Urinary bladder (tissue), 4 donors: Measurements from ENCODE around the gene ZDHHC3. TPM values are rescaled to one million over a fixed set of nuclear protein-coding genes. Genes with fewer than 3 reads are reported as not detected.
A peak's percentile ranks its signal among the peaks of the same experiment; 100 is the strongest.

Experiments
- DNase-seq: peaks from one replicate; pipeline ENCODE4 v3.0.0-alpha.2; 2015; ENCODE audit errors: extremely low spot score
- H3K27ac ChIP-seq: one replicate; pipeline ENCODE4 v1.5.1; 2013; ENCODE audit warnings: low read depth, mild to moderate bottlenecking, moderate library complexity
- H3K36me3 ChIP-seq: one replicate; pipeline ENCODE4 v1.6.1; 2013; ENCODE audit warnings: mild to moderate bottlenecking, moderate library complexity; ENCODE audit not compliant: insufficient read depth
- H3K4me1 ChIP-seq: one replicate; pipeline ENCODE4 v1.6.1; 2013; ENCODE audit warnings: mild to moderate bottlenecking, moderate library complexity; ENCODE audit not compliant: insufficient read depth
- H3K4me3 ChIP-seq: one replicate; pipeline ENCODE4 v1.5.1; 2013; ENCODE audit warnings: low read depth, low read length
- WGBS: extraction: QIAGEN DNeasy Blood & Tissue Kit; methylation state at CpG from one replicate; pipeline ENCODE4 v1.1.7; 2013; 5-methylcytosine and 5-hydroxymethylcytosine counted together
- polyA plus RNA-seq: library from polyadenylated mRNA; stranded (reverse); fragments of 200-250 nt; gene quantifications from one replicate; pipeline ENCODE4 v1.2.3, GENCODE V29; 2013
- total RNA-seq: library from RNA; depleted of rRNA; stranded (reverse); fragments of >200 nt; gene quantifications from one replicate; pipeline ENCODE4 v1.2.3, GENCODE V29; 2014
- donor health status: healthy with polysubstance abuse.
- donor health status: healthy.

The ZDHHC3 gene
- total RNA-seq, result 56.1 TPM
- 44.7 TPM for polyA plus RNA-seq

DNA sequence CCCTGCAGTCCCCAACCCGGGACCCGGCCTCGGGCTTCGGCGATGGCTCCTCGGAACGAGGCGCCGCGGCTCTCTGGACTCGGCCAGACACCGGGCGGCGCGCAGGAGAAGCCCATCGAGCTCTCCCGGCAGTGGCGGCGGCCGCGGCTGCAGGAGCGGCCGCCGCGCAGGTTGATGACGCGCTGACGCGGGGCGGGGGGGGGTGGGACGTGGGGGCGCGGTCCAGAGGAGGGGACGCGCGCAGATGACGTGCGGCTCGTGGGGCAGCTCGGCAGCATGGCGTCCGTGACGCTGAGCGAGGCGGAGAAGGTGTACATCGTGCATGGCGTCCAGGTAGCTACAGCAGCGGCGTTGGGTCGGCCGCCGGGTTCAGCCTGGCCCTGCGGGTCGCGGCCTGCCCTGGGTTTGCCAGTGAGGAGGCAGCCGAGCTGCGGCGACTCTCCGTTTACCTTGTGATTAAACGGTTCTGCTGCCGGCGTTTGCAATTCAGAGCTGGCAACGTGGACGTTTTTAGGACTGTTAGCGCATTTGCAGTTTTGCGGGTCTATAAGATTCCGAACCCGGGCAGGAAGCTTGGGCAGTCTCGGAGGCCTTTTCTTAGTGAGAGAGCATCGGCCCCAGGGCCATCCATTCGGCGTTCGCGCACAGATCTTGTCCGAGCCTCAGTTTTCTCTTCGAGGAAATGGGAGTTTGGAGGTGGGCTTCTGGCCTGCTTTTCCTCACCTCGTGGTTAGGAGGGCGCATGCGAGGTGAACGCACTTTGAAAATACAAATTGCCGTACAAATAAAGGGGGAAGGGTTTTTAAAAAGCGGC lies at the start of gene ZDHHC3, which contains the start of gene EXOSC7:
TSS of gene ZDHHC3 (minus strand) at position 173 of the 814 bp plus-strand sequence. CDS start 16,738 bp downstream, outside the sequence.
TSS of gene EXOSC7 (plus strand) at position 243 of the 814 bp plus-strand sequence. CDS start at position 277, 34 bp downstream.
- peak within 1 kb of the TSS; percentile 95 for H3K27ac ChIP-seq
- H3K4me3 ChIP-seq, result peak within 1 kb of the TSS; percentile 96
- peaks cover 5% of the 10 kb centered on the region for H3K4me1 ChIP-seq
- no peaks in the 10 kb centered on the region for H3K36me3 ChIP-seq
- DNase-seq, result no peak
- under 1% methylated on average over 82 of the region's 82 CpGs for WGBS

DNA sequence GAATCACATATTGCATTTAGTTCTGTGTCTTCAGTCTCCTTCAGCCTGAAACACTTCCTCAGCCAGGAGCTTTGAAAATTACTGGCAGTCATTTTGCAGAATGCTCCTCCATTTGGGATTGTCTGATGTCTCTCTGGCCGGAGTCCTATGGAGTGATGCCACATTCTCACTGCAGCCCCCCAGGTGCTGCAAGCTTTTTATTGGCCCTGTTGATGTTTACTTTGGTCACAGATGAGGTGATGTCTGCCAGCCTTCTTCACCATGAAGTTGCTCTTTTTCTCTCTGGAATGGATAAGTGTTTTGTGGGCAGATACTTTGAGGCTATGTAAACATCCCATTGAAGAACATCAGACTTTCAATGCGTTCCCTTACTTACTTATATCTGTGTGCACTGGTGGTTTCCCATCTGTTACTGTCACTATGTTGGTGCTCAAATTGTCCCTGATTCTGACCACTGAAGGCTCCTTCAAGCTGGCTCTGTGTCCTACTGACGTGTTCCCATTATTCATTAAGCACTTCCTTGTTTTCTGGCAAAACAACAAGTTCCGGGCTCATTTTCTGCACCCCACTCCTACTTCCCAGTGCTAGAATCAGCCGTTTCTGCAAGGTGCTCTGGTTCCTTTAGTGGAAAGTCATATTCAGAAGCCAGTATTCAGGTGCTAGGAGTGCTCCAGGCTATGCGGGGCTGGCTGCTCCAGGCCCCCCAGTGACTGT lies 48.7 kb upstream of the ZDHHC3 start:
- WGBS, result 61% methylated on average over 6 of the region's 6 CpGs
- DNase-seq, result no peak
- H3K4me3 ChIP-seq, result no peak overlapping the region
- H3K36me3 ChIP-seq, result no peaks in the 10 kb centered on the region
- no peaks in the 10 kb centered on the region for H3K4me1 ChIP-seq
- no peak overlapping the region for H3K27ac ChIP-seq

GRCh38 chr3:45023675-45024074 lies 47.7 kb upstream of the ZDHHC3 start:
- H3K27ac ChIP-seq, result no peak overlapping the region
- no peaks in the 10 kb centered on the region for H3K36me3 ChIP-seq
- 68% methylated on average over 3 of the region's 3 CpGs for WGBS
- DNase-seq, result no peak
- H3K4me1 ChIP-seq, result no peaks in the 10 kb centered on the region
- no peak overlapping the region for H3K4me3 ChIP-seq

DNA sequence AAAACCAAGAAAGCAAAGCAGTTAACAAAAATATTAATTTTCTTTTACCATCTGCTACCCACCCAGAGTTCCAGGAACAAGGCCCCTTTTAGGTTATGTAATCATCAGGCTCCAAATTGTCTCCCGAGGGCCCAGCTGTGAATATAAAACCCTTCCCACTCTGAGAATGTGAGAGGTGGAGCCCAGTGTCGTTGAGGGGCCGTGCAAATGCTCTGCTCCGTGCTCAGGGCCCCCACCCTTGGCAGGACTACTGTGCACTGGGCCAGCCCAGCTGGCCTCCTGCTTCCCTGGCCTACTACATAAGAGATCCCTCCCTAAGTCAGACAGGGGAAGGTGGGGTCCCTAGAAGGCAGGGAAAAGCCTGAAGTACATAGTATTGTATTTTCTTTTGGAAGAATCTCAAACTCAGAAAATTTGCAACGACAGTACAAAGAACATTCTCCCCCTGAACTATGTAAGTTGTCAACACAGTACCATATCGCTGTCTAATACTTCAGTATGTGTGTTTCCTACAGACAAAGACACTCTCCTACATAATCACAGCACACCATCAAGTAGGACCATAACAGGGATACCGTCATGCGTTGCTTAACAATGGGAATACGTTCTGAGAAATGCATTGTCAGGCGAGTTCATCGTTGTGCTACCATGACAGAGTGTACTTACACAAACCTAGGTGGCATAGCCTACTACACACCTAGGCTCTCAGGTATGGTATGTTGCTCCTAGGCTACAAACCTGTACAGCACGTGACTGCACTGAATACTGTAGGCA lies 45.7 kb upstream of the ZDHHC3 start:
- Histone ChIP-seq H3K27ac (no peak overlapping the region), H3K4me1 (no peaks in the 10 kb centered on the region), H3K36me3 (no peaks in the 10 kb centered on the region), H3K4me3 (no peak overlapping the region)
- 51% methylated on average over 12 of the region's 12 CpGs for WGBS
- no peak for DNase-seq

- H3K36me3 ChIP-seq, result no peaks in the 10 kb centered on the region
- no peaks in the 10 kb centered on the region for H3K4me1 ChIP-seq
- DNase-seq, result no peak
- H3K27ac ChIP-seq, result no peak overlapping the region
- WGBS, result 82% methylated on average over 8 of the region's 8 CpGs
- H3K4me3 ChIP-seq, result no peak overlapping the region
These were observed 44.6 kb upstream of the ZDHHC3 start for GRCh38 chr3:45020534-45020933.

- 28% methylated on average over 5 of the region's 5 CpGs for WGBS
- no peaks in the 10 kb centered on the region for H3K4me1 ChIP-seq
- no peak overlapping the region for H3K27ac ChIP-seq
- DNase-seq, result no peak
- H3K4me3 ChIP-seq, result no peak overlapping the region
- no peaks in the 10 kb centered on the region for H3K36me3 ChIP-seq
These were observed 41.8 kb upstream of the ZDHHC3 start for GRCh38 chr3:45017821-45018220.

DNA sequence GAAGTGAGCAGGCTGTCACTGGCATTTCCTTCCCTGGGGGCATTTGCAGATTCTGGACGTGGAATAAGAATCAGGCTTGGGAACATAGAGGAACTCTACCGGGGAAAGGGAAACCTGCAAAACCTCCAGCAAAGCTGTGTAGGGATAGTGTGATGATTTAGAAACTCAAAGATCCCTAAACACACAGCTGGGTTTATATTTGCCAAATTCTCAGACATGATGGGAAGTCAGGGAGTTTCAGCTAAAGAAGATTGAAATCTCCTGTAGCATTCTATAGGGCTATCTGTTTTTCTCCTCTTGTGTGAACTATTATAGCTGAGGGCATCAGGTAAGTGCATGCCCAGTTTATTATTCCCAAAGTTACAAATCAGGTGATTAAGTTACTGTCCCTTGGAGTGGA lies 40.9 kb upstream of the ZDHHC3 start:
- H3K4me3 ChIP-seq, result no peak overlapping the region
- no peak overlapping the region for H3K27ac ChIP-seq
- peaks cover 2% of the 10 kb centered on the region for H3K4me1 ChIP-seq
- no peaks in the 10 kb centered on the region for H3K36me3 ChIP-seq
- DNase-seq, result no peak
- WGBS, result 67% methylated on average over 2 of the region's 2 CpGs

GRCh38 chr3:45012577-45012976 lies 36.6 kb upstream of the ZDHHC3 start:
- H3K4me1 ChIP-seq, result peaks cover 2% of the 10 kb centered on the region
- no peak for DNase-seq
- no peak overlapping the region for H3K4me3 ChIP-seq
- H3K27ac ChIP-seq, result peak overlapping the region; percentile 33
- WGBS, result 89% methylated on average over 4 of the region's 4 CpGs
- no peaks in the 10 kb centered on the region for H3K36me3 ChIP-seq

- no peak overlapping the region for H3K4me3 ChIP-seq
- H3K4me1 ChIP-seq, result peaks cover 2% of the 10 kb centered on the region
- H3K27ac ChIP-seq, result peak overlapping the region; percentile 64
- DNase-seq, result no peak
- 15% methylated on average over 7 of the region's 7 CpGs for WGBS
- H3K36me3 ChIP-seq, result no peaks in the 10 kb centered on the region
These were observed 36.0 kb upstream of the ZDHHC3 start for GRCh38 chr3:45011756-45012508.

DNA sequence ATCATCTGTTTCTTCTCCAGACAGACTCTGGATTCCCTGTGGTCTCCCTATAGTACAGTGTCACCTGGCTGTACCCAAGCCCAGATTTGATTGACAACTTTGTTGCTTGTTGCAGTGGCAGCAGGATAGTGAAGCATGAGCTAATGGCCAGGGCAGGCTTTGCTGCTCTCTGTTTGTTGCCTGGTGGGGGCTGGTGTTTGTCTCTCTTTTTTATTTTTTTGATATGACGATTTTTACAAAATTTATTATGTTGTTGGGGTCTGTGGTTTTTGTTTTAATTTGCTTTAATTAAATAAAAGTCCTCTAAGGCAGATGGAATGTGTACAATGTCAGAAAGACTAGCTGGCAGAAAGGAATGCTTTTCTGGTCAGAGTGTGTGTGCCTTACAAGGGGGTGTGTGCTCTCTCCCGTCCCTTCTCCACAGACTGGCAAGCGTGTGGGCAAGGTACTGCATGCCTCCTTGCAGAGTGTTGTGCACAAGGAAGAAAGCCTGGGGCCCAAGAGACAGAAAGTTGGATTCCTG lies 34.9 kb upstream of the ZDHHC3 start:
- DNase-seq, result no peak
- H3K4me3 ChIP-seq, result no peak overlapping the region
- H3K4me1 ChIP-seq, result peaks cover 2% of the 10 kb centered on the region
- WGBS, result 49% methylated on average over 3 of the region's 3 CpGs
- no peaks in the 10 kb centered on the region for H3K36me3 ChIP-seq
- H3K27ac ChIP-seq, result no peak overlapping the region

DNA sequence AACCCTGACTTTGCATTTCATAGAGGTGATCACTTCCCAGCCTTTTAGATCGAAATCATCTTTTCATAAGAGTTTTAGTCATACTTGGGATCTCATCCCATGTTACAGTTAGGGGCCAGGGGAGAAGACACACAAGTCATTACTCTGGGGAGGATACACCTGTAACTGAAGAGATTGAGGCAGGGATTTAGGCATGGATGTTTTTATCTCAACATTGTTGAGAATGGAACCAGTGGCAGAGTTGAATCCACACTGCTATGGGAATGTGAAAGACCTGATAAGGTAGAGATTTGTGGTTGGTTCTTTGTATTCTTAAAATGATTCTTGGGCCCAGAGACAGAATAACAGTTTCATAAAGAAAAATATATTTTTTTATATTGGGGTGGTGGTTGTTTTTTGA lies 33.9 kb upstream of the ZDHHC3 start:
- Histone ChIP-seq H3K27ac (no peak overlapping the region), H3K4me3 (no peak overlapping the region), H3K36me3 (no peaks in the 10 kb centered on the region), H3K4me1 (peaks cover 2% of the 10 kb centered on the region)
- DNase-seq, result no peak
- WGBS, result 98% methylated on average over 1 of the region's 1 CpG

- H3K4me1 ChIP-seq, result peaks cover 2% of the 10 kb centered on the region
- no peaks in the 10 kb centered on the region for H3K36me3 ChIP-seq
- no peak overlapping the region for H3K27ac ChIP-seq
- H3K4me3 ChIP-seq, result no peak overlapping the region
- 100% methylated on average over 1 of the region's 1 CpG for WGBS
- DNase-seq, result no peak
These were observed 32.1 kb upstream of the ZDHHC3 start for GRCh38 chr3:45008117-45008516.

DNA sequence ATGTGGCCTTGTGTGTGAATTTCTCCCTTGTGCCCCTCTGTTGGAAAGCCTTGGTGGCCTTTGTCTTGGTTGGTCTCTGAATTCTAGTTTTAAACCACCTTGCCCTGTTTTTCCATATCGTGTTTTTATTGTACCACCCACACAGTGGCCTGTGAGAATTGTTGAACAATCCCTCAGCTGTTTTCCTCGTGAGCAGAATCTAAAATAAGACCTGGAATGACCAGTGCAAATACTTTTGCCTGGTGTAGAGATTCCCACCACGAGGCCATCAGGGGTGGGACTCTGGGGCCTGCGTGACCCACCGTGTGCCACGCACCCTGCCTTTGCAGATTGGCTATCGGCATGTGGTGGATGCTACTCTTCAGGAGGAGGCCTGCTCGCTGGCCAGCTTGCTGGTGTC lies 31.1 kb upstream of the ZDHHC3 start:
- Histone ChIP-seq H3K4me1 (no peaks in the 10 kb centered on the region), H3K27ac (no peak overlapping the region), H3K4me3 (no peak overlapping the region), H3K36me3 (no peaks in the 10 kb centered on the region)
- WGBS, result 91% methylated on average over 8 of the region's 8 CpGs
- DNase-seq, result no peak
